ENCODE data around the gene SCOC.

The SCOC gene

GRCh38 chr4:140373328-140374129, at the start of gene SCOC:
Gene SCOC (plus strand): TSS chr4:140373646. CDS start chr4:140379171, 5,525 bp downstream.
- DNase-seq: peak; percentile 99

- DNase-seq: peak; percentile 53
These were observed 47.0 kb upstream of the SCOC start for GRCh38 chr4:140326395-140326993.

GRCh38 chr4:140330311-140330900, 43.0 kb upstream of the SCOC start:
- peak; percentile 38 for DNase-seq

- DNase-seq: no peak
These were observed 42.2 kb upstream of the SCOC start for GRCh38 chr4:140331245-140331644.

- no peak for DNase-seq
These were observed 41.6 kb upstream of the SCOC start for GRCh38 chr4:140331876-140332275.

GRCh38 chr4:140332734-140333133, 40.7 kb upstream of the SCOC start:
- no peak for DNase-seq

- DNase-seq: no peak
These were observed 39.9 kb upstream of the SCOC start for GRCh38 chr4:140333523-140333922.

GRCh38 chr4:140335076-140335475, 38.4 kb upstream of the SCOC start:
- DNase-seq: no peak

- DNase-seq: no peak
These were observed 36.7 kb upstream of the SCOC start for GRCh38 chr4:140336730-140337129.

GRCh38 chr4:140342620-140343019, 30.8 kb upstream of the SCOC start:
- DNase-seq: no peak

GRCh38 chr4:140343303-140343702, 30.1 kb upstream of the SCOC start:
- DNase-seq: no peak

- DNase-seq: no peak
These were observed 29.3 kb upstream of the SCOC start for GRCh38 chr4:140344101-140344500.

- no peak for DNase-seq
These were observed 28.8 kb upstream of the SCOC start for GRCh38 chr4:140344621-140345020.

- DNase-seq: no peak
These were observed 27.3 kb upstream of the SCOC start for GRCh38 chr4:140346136-140346535.

- no peak for DNase-seq
These were observed 23.6 kb upstream of the SCOC start for GRCh38 chr4:140349816-140350215.

- no peak for DNase-seq
These were observed 22.1 kb upstream of the SCOC start for GRCh38 chr4:140351093-140352075.

GRCh38 chr4:140353786-140354185, 19.7 kb upstream of the SCOC start:
- DNase-seq: no peak

GRCh38 chr4:140355288-140355687, 18.2 kb upstream of the SCOC start:
- no peak for DNase-seq

GRCh38 chr4:140357868-140358267, 15.6 kb upstream of the SCOC start:
- no peak for DNase-seq

GRCh38 chr4:140358281-140358680, 15.2 kb upstream of the SCOC start:
- no peak for DNase-seq

GRCh38 chr4:140359562-140360427, 13.7 kb upstream of the SCOC start:
- peak; percentile 76 for DNase-seq

GRCh38 chr4:140361099-140361498, 12.3 kb upstream of the SCOC start:
- DNase-seq: no peak
